GM21529 (cell line): ENCODE measurements around the gene E2F4.

Experiments used
- ATAC-seq: cut with Tn5 transposase; IDR thresholded peaks from one replicate; pipeline ENCODE4 v1.9.1; 2021; ENCODE audit not compliant: unreplicated experiment

E2F4 gene

DNA sequence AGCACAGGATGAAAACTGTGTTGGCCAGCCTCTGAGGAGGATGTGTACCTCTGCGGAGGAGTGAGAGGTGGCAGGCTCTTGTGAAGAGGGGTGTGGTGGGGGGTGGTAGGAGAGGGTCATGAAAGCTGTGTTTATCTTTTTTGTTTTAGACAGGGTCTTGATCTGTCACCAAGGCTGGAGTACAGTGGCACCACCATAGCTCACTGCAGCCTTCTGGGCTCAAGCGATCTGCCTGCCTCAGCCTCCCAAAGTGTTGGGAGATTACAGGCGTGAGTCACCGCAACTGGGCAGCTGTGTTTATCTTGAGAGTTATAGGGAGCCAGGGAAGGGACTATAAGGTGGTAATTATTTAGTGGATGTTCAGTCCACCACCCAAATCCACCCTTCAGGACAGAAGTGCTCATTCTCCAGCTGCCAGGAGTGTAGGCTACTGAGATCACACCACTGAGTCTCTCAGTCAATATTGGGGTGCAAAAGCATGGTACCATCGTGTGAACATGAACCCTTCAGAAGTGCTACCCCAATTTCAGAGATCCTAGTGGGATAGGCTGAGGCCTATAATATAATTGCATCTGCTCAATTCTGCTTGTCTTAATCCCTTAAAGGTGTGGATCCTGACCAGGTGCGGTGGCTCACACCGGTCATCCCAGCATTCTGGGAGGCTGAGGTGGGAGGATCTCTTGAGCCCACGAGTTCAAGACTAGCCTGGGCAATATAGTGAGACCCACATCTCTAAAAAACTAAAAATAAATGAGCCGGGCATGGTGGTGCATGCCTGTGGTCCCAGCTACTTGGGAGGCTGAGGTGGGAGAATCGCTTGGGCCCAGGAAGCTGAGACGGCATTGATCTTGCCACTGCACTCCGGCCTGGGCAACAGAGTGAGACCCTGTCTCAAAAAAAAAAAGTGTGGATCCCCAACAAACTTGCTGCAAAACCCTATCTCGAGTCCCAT lies 1.2 kb upstream of the E2F4 start:
- no peak for ATAC-seq

- no peak for ATAC-seq
Observed at GRCh38 chr16:67191411-67191994, 452 bp upstream of the E2F4 start.

DNA sequence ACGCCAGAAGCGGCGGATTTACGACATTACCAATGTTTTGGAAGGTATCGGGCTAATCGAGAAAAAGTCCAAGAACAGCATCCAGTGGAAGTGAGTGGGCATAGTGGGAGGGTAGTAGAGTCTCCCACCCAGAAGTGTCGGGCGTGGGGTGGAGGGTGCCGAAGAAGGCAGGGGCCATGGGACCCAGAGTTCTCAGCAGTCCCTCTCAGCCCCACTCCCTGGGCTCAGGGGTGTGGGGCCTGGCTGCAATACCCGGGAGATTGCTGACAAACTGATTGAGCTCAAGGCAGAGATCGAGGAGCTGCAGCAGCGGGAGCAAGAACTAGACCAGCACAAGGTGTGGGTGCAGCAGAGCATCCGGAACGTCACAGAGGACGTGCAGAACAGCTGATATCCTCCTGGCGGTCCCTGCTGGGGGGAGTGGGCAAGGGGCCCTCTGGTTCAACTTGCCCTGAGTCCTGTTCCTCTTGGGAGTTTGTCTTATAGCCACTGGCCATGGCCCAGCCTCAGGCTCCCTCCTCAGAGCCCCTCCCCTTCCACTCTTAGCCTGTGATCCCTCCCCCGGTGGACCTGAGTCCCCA lies 916 bp downstream of the E2F4 start:
- no peak for ATAC-seq

DNA sequence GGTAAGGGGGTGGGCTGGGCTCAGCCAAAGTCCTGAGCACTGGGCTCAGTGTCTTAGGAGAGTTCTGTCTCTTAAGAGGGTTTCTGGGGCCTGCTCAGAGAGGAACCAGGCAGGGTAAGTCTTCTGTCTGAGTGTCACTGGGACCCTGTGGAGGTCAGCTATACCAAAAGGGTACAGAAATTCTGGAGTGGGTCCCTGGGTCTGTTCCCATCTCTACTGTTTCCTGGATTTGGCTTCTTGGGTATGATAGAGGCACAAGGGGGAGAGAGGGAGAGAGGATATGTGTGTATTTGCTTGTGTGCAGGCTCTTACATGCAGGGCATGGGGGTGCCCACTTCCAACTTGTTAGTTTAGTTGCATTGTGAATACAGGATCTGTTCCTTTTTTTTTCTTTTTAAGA lies 1.6 kb downstream of the E2F4 start:
- ATAC-seq = no peak

- no peak for ATAC-seq
Observed at GRCh38 chr16:67194260-67194659, 2.3 kb downstream of the E2F4 start.

- ATAC-seq = no peak
Observed at GRCh38 chr16:67195676-67196075, 3.7 kb downstream of the E2F4 start.

GRCh38 chr16:67196881-67197280 lies 4.9 kb downstream of the E2F4 start:
- ATAC-seq = no peak

DNA sequence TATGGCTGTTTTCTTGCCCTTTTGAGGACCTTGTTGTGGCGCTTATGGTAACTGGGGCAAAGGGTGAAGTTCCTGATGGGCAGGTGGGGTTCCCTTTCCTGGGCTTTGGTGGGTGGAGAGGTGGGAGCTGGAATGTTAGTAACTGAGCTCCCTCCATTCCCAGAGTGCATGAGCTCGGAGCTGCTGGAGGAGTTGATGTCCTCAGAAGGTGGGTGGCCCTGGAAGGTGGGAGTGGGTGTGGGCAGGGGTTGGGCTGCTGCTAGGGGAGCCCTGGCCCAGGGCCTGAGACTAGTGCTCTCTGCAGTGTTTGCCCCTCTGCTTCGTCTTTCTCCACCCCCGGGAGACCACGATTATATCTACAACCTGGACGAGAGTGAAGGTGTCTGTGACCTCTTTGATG lies 5.7 kb downstream of the E2F4 start:
- ATAC-seq = no peak

- no peak for ATAC-seq
Observed at GRCh38 chr16:67198238-67198734, 6.3 kb downstream of the E2F4 start.

- no peak for ATAC-seq
Observed at GRCh38 chr16:67199011-67199807, 7.3 kb downstream of the E2F4 start, which contains the start of gene ELMO3. ELMO3 (plus strand) TSS chr16:67199131; CDS start chr16:67199327, 196 bp downstream.

GRCh38 chr16:67199808-67200198 lies 7.8 kb downstream of the E2F4 start:
- ATAC-seq = no peak

DNA sequence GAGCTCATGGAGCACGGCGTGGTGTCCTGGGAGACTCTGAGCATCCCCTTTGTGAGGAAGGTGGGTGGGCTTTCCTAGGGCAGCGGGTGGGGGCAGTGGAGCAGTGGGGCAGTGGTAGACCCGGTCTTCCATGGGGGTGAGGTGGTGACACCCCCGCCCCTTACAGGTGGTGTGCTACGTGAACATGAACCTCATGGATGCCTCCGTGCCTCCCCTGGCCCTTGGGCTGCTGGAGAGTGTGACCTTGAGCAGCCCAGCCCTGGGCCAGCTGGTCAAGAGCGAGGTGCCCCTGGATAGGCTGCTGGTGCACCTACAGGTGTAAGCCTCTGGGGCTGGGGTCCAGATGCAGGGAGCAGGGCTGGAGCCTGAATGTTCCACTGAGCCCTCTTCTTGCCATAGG lies 8.5 kb downstream of the E2F4 start:
- ATAC-seq = no peak

DNA sequence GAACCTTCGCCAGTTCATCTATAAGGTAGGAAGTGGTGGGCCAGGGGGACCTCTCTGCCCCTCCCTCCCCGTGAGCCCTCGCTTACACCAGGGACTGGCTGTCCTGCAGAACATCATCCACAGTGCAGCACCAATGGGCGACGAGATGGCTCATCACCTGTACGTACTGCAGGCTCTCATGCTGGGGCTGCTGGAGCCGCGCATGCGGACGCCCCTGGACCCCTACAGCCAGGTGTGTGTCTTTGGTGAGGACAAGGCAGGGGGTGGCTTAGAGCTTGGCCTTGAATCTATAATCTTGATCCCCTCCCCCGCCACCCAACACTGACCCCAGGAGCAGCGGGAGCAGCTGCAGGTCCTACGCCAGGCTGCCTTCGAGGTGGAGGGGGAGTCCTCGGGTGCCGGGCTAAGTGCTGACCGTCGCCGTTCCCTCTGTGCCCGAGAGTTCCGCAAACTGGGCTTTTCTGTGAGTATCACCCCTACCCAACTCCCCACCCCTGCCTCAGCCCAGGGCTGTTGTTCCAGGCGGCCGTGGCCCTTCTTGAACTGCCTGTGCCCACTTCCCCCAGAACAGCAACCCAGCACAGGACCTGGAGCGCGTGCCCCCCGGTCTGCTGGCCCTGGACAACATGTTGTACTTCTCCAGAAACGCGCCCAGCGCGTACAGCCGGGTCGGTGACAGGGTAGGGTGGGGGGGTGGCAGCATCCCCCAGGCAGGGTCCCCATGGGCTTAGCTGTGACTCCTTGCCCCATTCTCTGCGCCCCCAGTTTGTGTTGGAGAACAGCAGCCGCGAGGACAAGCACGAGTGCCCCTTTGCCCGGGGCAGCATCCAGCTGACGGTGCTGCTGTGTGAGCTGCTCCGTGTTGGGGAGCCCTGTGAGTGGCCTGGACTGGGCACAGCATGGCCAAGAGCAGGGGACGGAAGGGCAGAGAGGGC lies 9.7 kb downstream of the E2F4 start:
- no peak for ATAC-seq

DNA sequence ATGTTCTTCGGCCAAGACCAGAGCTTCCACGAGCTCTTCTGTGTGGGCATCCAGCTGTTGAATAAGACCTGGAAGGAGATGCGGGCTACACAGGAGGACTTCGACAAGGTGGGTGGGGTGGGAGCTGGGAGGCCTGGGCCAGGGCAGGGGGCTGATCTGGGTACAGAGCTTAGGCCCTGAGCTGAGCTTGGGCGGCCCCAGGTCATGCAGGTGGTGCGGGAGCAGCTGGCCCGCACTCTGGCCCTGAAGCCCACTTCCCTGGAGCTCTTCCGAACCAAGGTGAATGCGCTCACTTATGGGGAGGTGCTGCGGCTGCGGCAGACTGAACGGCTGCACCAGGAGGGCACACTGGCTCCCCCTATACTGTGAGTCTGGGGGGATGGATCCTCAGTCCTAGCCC lies 10.5 kb downstream of the E2F4 start:
- no peak for ATAC-seq

DNA sequence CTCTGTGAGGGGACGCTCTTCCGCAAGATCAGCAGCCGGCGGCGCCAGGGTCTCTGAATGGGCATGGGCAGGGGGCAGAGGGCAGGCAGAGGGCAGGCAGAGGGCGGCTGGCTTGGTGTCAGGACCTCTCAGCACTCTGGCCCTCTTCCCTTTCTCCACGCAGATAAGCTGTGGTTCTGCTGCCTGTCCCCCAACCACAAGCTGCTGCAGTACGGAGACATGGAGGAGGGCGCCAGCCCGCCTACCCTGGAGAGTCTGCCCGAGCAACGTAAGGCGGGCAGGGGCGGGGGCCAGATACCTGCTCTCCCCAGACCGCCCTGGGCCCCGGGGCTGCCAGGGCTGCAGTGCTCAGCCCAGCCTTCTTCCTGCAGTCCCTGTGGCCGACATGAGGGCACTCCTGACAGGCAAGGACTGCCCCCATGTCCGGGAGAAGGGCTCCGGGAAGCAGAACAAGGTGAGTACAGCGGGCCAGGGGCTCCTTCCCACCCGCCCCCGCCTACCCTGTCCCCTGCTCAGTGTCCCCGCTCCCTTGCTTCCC lies 11.1 kb downstream of the E2F4 start:
- ATAC-seq = no peak

- no peak for ATAC-seq
Observed at GRCh38 chr16:67204076-67204475, 12.1 kb downstream of the E2F4 start.

GRCh38 chr16:67206129-67206837 lies 14.3 kb downstream of the E2F4 start:
- no peak for ATAC-seq

- no peak for ATAC-seq
Observed at GRCh38 chr16:67206838-67207248, 14.9 kb downstream of the E2F4 start.
